OCI-LY1 (cell line): ENCODE data around the gene ITGB7.

ENCODE experiments used
- H2AFZ ChIP-seq: fragments of 200-600 bp; sonication (generic), shearing (Covaris generic); 2 replicates; pipeline ENCODE4 v1.6.0; 2014; ENCODE audit warnings: antibody characterized with exemption, mild to moderate bottlenecking, low read length
- H3F3A ChIP-seq: fragments of 200-600 bp; sonication (generic), shearing (Covaris generic); 2 replicates; pipeline ENCODE4 v1.6.0; 2014; ENCODE audit warnings: mild to moderate bottlenecking, antibody characterized with exemption, low read length, moderate library complexity; ENCODE audit not compliant: insufficient read depth
- H3K27ac ChIP-seq: fragments of 200-600 bp; sonication (generic); 2 replicates; pipeline ENCODE4 v1.5.1; 2014; ENCODE audit warnings: low read length, mixed run types, mild to moderate bottlenecking, low read depth; ENCODE audit not compliant: poor library complexity, severe bottlenecking
- H3K27me3 ChIP-seq: fragments of 200-600 bp; sonication (generic); 2 replicates; pipeline ENCODE4 v1.6.0; 2014; ENCODE audit warnings: antibody characterized with exemption, mild to moderate bottlenecking, low read length, moderate library complexity; ENCODE audit not compliant: insufficient read depth
- H3K36me3 ChIP-seq: fragments of 200-600 bp; sonication (generic); 2 replicates; pipeline ENCODE4 v1.6.1; 2014; ENCODE audit warnings: mild to moderate bottlenecking, antibody characterized with exemption, low read length, moderate library complexity, mixed read lengths; ENCODE audit not compliant: insufficient read depth
- H3K4me1 ChIP-seq: fragments of 200-600 bp; sonication (generic); 2 replicates; pipeline ENCODE4 v1.5.1; 2014; ENCODE audit warnings: mild to moderate bottlenecking, low read length, moderate library complexity; ENCODE audit not compliant: insufficient read depth, severe bottlenecking
- H3K4me2 ChIP-seq: fragments of 200-600 bp; sonication (generic), shearing (Covaris generic); 2 replicates; pipeline ENCODE4 v1.6.1; 2014; ENCODE audit warnings: low read length
- H3K4me3 ChIP-seq: fragments of 200-600 bp; sonication (generic); 2 replicates; pipeline ENCODE4 v1.5.1; 2014; ENCODE audit warnings: low read length, low read depth, mild to moderate bottlenecking, mixed read lengths; ENCODE audit not compliant: poor library complexity, severe bottlenecking
- H3K79me2 ChIP-seq: fragments of 200-600 bp; shearing (Covaris generic); 2 replicates; pipeline ENCODE4 v1.6.1; 2016; ENCODE audit warnings: mixed run types, low read length, mixed read lengths; ENCODE audit not compliant: insufficient read depth
- H3K9ac ChIP-seq: fragments of 200-600 bp; sonication (generic), shearing (Covaris generic); 2 replicates; pipeline ENCODE4 v1.6.1; 2014; ENCODE audit warnings: mild to moderate bottlenecking, low read length, mixed read lengths
- H3K9me2 ChIP-seq: fragments of 200-600 bp; sonication (generic), shearing (Covaris generic); 2 replicates; pipeline ENCODE4 v1.6.1; 2014; ENCODE audit warnings: low read depth, mild to moderate bottlenecking, low read length, mixed read lengths
- H3K9me3 ChIP-seq: fragments of 200-600 bp; shearing (Covaris generic); 2 replicates; pipeline ENCODE4 v1.6.1; 2014; ENCODE audit warnings: low read length, mixed read lengths
- H4K20me1 ChIP-seq: fragments of 200-600 bp; sonication (generic), shearing (Covaris generic); 2 replicates; pipeline ENCODE4 v1.6.0; 2016; ENCODE audit warnings: mild to moderate bottlenecking, low read length; ENCODE audit not compliant: insufficient read depth
- EZH2 ChIP-seq: fragments of 200-600 bp; sonication (generic), shearing (Covaris generic); IDR thresholded peaks from 2 replicates; pipeline ENCODE4 v1.8.0; 2017; ENCODE audit warnings: borderline replicate concordance, mixed run types, mild to moderate bottlenecking, antibody characterized with exemption, low read length, moderate library complexity, mixed read lengths
- TF ChIP-seq, protein P1 (sequence below): fragments of 200-600 bp; sonication (generic), shearing (Covaris generic); IDR thresholded peaks from 2 replicates; pipeline ENCODE4 v1.5.1; 2017; ENCODE audit warnings: mild to moderate bottlenecking, antibody characterized with exemption, low read length, moderate library complexity, mixed read lengths

Gene ITGB7

DNA sequence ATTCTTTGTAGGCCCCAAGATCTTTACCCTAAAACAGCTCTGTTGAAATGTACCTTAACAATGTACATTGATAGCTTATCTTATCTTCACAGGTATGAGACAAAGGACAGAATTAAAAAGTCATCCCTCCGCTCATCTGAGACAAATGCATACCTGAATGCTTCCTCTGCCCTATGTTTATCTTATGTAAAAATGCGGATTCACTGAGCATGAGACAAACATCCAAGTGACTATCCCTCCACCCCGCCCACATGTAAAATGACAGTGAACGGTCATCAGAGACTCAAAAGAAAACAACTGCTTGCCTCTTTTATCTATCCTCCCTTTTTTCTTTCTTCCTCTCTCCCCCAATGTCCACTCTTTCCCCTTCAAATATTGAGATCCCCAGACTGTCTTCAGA, 63.7 kb downstream of the ITGB7 start:
- TF ChIP-seq, protein P1, sequence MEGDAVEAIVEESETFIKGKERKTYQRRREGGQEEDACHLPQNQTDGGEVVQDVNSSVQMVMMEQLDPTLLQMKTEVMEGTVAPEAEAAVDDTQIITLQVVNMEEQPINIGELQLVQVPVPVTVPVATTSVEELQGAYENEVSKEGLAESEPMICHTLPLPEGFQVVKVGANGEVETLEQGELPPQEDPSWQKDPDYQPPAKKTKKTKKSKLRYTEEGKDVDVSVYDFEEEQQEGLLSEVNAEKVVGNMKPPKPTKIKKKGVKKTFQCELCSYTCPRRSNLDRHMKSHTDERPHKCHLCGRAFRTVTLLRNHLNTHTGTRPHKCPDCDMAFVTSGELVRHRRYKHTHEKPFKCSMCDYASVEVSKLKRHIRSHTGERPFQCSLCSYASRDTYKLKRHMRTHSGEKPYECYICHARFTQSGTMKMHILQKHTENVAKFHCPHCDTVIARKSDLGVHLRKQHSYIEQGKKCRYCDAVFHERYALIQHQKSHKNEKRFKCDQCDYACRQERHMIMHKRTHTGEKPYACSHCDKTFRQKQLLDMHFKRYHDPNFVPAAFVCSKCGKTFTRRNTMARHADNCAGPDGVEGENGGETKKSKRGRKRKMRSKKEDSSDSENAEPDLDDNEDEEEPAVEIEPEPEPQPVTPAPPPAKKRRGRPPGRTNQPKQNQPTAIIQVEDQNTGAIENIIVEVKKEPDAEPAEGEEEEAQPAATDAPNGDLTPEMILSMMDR, result no peak
- no peak for TF ChIP-seq EZH2
- H3K9me2 ChIP-seq, result no peaks in the 10 kb centered on the region
- no peaks in the 10 kb centered on the region for H3K36me3 ChIP-seq
- no peaks in the 10 kb centered on the region for H4K20me1 ChIP-seq
- peaks cover 4% of the 10 kb centered on the region; the same call in 1 of the 2 replicates for H3F3A ChIP-seq
- no peak overlapping the region for H3K27ac ChIP-seq
- H2AFZ ChIP-seq, result no peak overlapping the region
- H3K9ac ChIP-seq, result no peak overlapping the region
- no peak overlapping the region for H3K4me2 ChIP-seq
- no peak overlapping the region for H3K4me3 ChIP-seq
- H3K79me2 ChIP-seq, result no peaks in the 10 kb centered on the region
- no peaks in the 10 kb centered on the region for H3K4me1 ChIP-seq
- H3K27me3 ChIP-seq, result no peaks in the 10 kb centered on the region
- H3K9me3 ChIP-seq, result 0 out of 2 replicates have a peak, but pooled peaks cover 3% of the 10 kb centered on the region
